ENCODE data around the gene BHLHA9. TPM values are rescaled to one million over a fixed set of nuclear protein-coding genes. Genes with fewer than 3 reads are reported as not detected.
A peak's percentile ranks its signal among the peaks of the same experiment; 100 is the strongest.

Gene BHLHA9
- total RNA-seq, 3 donors from 2014 or later (not counting 1 experiment from before 2014, with no cell fraction given) = not detected

DNA sequence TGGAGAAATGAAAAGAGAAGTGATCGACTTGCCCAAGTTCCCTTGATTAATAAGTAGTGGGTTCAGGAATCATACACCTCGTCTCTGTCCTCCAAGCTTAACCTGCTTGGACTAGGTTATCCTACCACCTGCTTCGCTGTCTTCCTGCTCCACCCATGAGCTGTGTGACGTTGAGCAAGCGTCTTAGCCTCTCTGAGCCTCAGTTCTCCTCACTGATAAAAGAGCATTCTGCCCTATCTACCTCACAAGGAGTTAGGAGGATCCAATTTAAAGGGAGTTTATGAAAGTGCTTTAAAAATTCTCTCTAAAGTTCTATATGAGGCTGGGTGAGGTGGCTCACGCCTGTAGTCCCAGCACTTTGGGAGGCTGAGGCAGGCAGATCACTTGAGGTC lies 9.5 kb upstream of the BHLHA9 start:
- Mint-ChIP-seq H3K27ac (no peak overlapping the region), H3K4me3 (peak overlapping the region; percentile 70), H3K9me3 (no peaks in the 10 kb centered on the region), H3K36me3 (no peaks in the 10 kb centered on the region), H3K4me1 (peaks cover 23 to 26% of the 10 kb centered on the region in 2 donors), H3K27me3 (ENCODE audit: low read depth in 2 of 2) (peaks cover 0 to 3% of the 10 kb centered on the region in 2 donors)
- Histone ChIP-seq H3K4me1 (ENCODE audit: control insufficient read depth, insufficient read depth, low read length) (peaks cover 44% of the 10 kb centered on the region), H3K4me3 (ENCODE audit: low read length) (no peak overlapping the region), H3K9me3 (ENCODE audit: control insufficient read depth, insufficient read depth, low read length) (no peaks in the 10 kb centered on the region), H3K27me3 (ENCODE audit: control insufficient read depth, insufficient read depth, low read length) (no peaks in the 10 kb centered on the region), H3K27ac (ENCODE audit: low read length) (no peak overlapping the region), H3K36me3 (ENCODE audit: control insufficient read depth, insufficient read depth, low read length) (no peaks in the 10 kb centered on the region)
- TF ChIP-seq, protein P1, sequence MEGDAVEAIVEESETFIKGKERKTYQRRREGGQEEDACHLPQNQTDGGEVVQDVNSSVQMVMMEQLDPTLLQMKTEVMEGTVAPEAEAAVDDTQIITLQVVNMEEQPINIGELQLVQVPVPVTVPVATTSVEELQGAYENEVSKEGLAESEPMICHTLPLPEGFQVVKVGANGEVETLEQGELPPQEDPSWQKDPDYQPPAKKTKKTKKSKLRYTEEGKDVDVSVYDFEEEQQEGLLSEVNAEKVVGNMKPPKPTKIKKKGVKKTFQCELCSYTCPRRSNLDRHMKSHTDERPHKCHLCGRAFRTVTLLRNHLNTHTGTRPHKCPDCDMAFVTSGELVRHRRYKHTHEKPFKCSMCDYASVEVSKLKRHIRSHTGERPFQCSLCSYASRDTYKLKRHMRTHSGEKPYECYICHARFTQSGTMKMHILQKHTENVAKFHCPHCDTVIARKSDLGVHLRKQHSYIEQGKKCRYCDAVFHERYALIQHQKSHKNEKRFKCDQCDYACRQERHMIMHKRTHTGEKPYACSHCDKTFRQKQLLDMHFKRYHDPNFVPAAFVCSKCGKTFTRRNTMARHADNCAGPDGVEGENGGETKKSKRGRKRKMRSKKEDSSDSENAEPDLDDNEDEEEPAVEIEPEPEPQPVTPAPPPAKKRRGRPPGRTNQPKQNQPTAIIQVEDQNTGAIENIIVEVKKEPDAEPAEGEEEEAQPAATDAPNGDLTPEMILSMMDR (IDR thresholded peaks at IDR 0.05) = no peak
- WGBS (ENCODE audit: insufficient coverage) = 96% methylated on average over 6 of the region's 6 CpGs
- no peak for ATAC-seq
- no peak for DNase-seq
- intact Hi-C loops (cut with micrococcal nuclease) = no loop called here

DNA sequence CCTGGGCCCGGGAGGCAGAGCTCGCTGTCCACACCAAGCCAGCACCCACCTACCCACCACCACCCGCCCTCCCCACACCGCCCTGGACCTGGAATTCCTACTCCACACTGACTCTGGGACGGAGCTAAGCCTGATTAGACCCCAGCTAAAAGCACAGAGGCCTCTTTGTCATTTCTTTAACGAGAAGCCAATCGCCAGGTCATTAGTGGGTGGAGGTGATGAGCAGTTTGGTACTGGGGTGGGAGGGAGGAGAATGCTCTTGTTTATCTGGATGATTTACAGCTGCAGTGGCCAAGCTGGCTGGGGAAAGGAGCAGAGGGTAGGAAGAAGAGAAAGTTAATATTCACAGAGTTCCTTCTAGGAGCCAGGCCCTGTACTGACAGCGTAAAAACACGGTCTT lies 6.0 kb upstream of the BHLHA9 start:
- no peaks in the 10 kb centered on the region for H3K36me3 ChIP-seq (ENCODE audit: control insufficient read depth, insufficient read depth, low read length)
- peaks cover 26% of the 10 kb centered on the region for H3K4me1 ChIP-seq (ENCODE audit: control insufficient read depth, insufficient read depth, low read length)
- no peaks in the 10 kb centered on the region for H3K9me3 ChIP-seq (ENCODE audit: control insufficient read depth, insufficient read depth, low read length)
- H3K27me3 ChIP-seq (ENCODE audit: control insufficient read depth, insufficient read depth, low read length) = peaks cover under 1% of the 10 kb centered on the region
- DNase-seq = no peak
- TF ChIP-seq, protein P1 (IDR thresholded peaks at IDR 0.05) = no peak
- H3K4me1 Mint-ChIP-seq = peaks cover 15 to 18% of the 10 kb centered on the region in 2 donors
- intact Hi-C loops (cut with micrococcal nuclease) = no loop called here
- ATAC-seq = no peak
- 91% methylated on average over 9 of the region's 9 CpGs for WGBS (ENCODE audit: insufficient coverage)
- no peak overlapping the region for H3K27ac Mint-ChIP-seq
- no peak overlapping the region for H3K4me3 Mint-ChIP-seq
- H3K4me3 ChIP-seq (ENCODE audit: low read length) = no peak overlapping the region
- H3K9me3 Mint-ChIP-seq = no peaks in the 10 kb centered on the region
- H3K27ac ChIP-seq (ENCODE audit: low read length) = no peak overlapping the region
- peaks cover 0 to 5% of the 10 kb centered on the region in 2 donors for H3K27me3 Mint-ChIP-seq (ENCODE audit: low read depth in 2 of 2)
- H3K36me3 Mint-ChIP-seq = no peaks in the 10 kb centered on the region

- Mint-ChIP-seq H3K4me1 (peaks cover 11 to 13% of the 10 kb centered on the region in 2 donors), H3K9me3 (no peaks in the 10 kb centered on the region), H3K27me3 (ENCODE audit: low read depth in 2 of 2) (peaks cover 12 to 13% of the 10 kb centered on the region in 2 donors), H3K27ac (peak overlapping the region; percentile 89), H3K4me3 (peak overlapping the region; percentile 81), H3K36me3 (no peaks in the 10 kb centered on the region)
- intact Hi-C loops (cut with micrococcal nuclease) = no loop called here
- DNase-seq (peak in 1 of 2 donors; percentile 31), ATAC-seq (no peak)
- Histone ChIP-seq H3K27me3 (ENCODE audit: control insufficient read depth, insufficient read depth, low read length) (peaks cover 16% of the 10 kb centered on the region), H3K4me1 (ENCODE audit: control insufficient read depth, insufficient read depth, low read length) (peaks cover 15% of the 10 kb centered on the region), H3K4me3 (ENCODE audit: low read length) (peak overlapping the region; percentile 95), H3K27ac (ENCODE audit: low read length) (peak overlapping the region; percentile 89), H3K9me3 (ENCODE audit: control insufficient read depth, insufficient read depth, low read length) (no peaks in the 10 kb centered on the region), H3K36me3 (ENCODE audit: control insufficient read depth, insufficient read depth, low read length) (no peaks in the 10 kb centered on the region)
- TF ChIP-seq, protein P1 (IDR thresholded peaks at IDR 0.05) = no peak
- WGBS (ENCODE audit: insufficient coverage) = 17% methylated on average over 17 of the region's 17 CpGs
Measured at GRCh38 chr17:1267471-1267943, 2.7 kb upstream of the BHLHA9 start.

DNA sequence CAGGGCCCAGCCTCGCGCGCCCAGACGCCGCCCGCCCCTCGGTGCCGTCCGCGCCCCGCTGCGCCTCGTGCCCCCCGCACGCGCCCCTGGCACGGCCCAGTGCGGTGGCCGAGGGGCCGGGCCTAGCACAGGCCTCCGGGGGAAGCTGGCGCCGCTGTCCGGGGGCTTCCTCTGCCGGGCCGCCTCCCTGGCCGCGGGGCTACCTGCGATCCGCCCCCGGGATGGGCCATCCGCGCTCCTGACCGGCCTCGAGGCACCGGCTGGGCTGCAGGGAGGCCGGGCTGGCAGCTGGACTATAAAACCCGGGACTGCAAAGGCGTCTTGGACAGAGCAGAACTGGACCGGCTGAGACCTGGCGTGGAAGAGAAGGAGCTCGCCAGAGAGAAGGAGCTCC lies 783 bp downstream of the BHLHA9 start:
- no peak overlapping the region for H3K27ac Mint-ChIP-seq
- H3K27me3 Mint-ChIP-seq (ENCODE audit: low read depth in 2 of 2) = peaks cover 17 to 30% of the 10 kb centered on the region in 2 donors
- no peak overlapping the region for H3K27ac ChIP-seq (ENCODE audit: low read length)
- H3K4me1 ChIP-seq (ENCODE audit: control insufficient read depth, insufficient read depth, low read length) = peaks cover 18% of the 10 kb centered on the region
- no peaks in the 10 kb centered on the region for H3K36me3 ChIP-seq (ENCODE audit: control insufficient read depth, insufficient read depth, low read length)
- WGBS (ENCODE audit: insufficient coverage) = 11% methylated on average over 42 of the region's 42 CpGs
- peaks cover 13 to 22% of the 10 kb centered on the region in 2 donors for H3K4me1 Mint-ChIP-seq
- ATAC-seq (no peak), DNase-seq (no peak)
- no peak overlapping the region for H3K4me3 Mint-ChIP-seq
- H3K4me3 ChIP-seq (ENCODE audit: low read length) = no peak overlapping the region
- H3K27me3 ChIP-seq (ENCODE audit: control insufficient read depth, insufficient read depth, low read length) = peaks cover 16% of the 10 kb centered on the region
- H3K9me3 Mint-ChIP-seq = no peaks in the 10 kb centered on the region
- intact Hi-C loops (cut with micrococcal nuclease) = no loop called here
- no peaks in the 10 kb centered on the region for H3K9me3 ChIP-seq (ENCODE audit: control insufficient read depth, insufficient read depth, low read length)
- no peaks in the 10 kb centered on the region for H3K36me3 Mint-ChIP-seq
- TF ChIP-seq, protein P1 (IDR thresholded peaks at IDR 0.05) = no peak

Data from natural killer cell (primary cell).